Esophagus squamous epithelium (tissue), 5 donors: ENCODE measurements around the gene LRP1B. TPM values are rescaled to one million over a fixed set of nuclear protein-coding genes. Genes with fewer than 3 reads are reported as not detected.

ENCODE experiments used
- DNase-seq: peaks from one replicate; lab custom pipeline; 2025; lab: John Stamatoyannopoulos, UW
- H3K27ac ChIP-seq, 4 donors: fragments of 200-600 bp; sonication (generic); one replicate each; pipeline ENCODE4 v1.5.1; 2016 to 2019; ENCODE audit warnings: mild to moderate bottlenecking in 1 of 4
- H3K27me3 ChIP-seq, 4 donors: fragments of 200-600 bp; sonication (generic); 1 replicate in 3 of 4; 2 replicates in 1 of 4; pipeline versions ENCODE4 v1.5.1 to v1.6.0; 2017 to 2021; ENCODE audit warnings: antibody characterized with exemption in 1 of 4
- H3K36me3 ChIP-seq, 3 donors: fragments of 200-600 bp; sonication (generic); one replicate each; pipeline ENCODE4 v1.5.1; 2016 to 2019
- H3K4me1 ChIP-seq, 3 donors: fragments of 200-600 bp; sonication (generic); one replicate each; pipeline ENCODE4 v1.5.1; 2017 to 2019
- H3K4me3 ChIP-seq, 4 donors: fragments of 200-600 bp; sonication (generic); 1 replicate in 3 of 4; 2 replicates in 1 of 4; pipeline ENCODE4 v1.5.1; 2016 to 2019; ENCODE audit warnings: mild to moderate bottlenecking in 2 of 4, moderate library complexity in 1 of 4
- H3K9me3 ChIP-seq, 3 donors: fragments of 200-600 bp; sonication (generic); one replicate each; pipeline ENCODE4 v1.5.1; 2016 to 2019
- POLR2A ChIP-seq, 4 donors: fragments of 450-650 bp; IDR thresholded peaks; one replicate each; pipeline ENCODE4 v1.6.1; 2017; ENCODE audit warnings: antibody characterized with exemption in 4 of 4, mild to moderate bottlenecking in 4 of 4, moderate library complexity in 3 of 4
- WGBS, 2 donors: methylation state at CpG; one replicate each; pipeline ENCODE4 v1.1.5; 2018; 5-methylcytosine and 5-hydroxymethylcytosine counted together
- intact Hi-C: fragments of 100-400 bp; cut with DNase I; formaldehyde crosslinking; loops from one replicate; pipeline ENCODE4 v1.15.0; 2022
- total RNA-seq, 4 donors: library from RNA; depleted of rRNA; stranded (reverse); fragments of >200 nt; gene quantifications; one replicate each; pipeline ENCODE4 v1.1.0, GENCODE V29; 2016
- TF ChIP-seq, protein P1 (sequence below), 6 experiments: fragments of 450-650 bp in 4 of 6; fragments of 200-600 bp in 2 of 6; sonication (generic) in 2 of 6; IDR thresholded peaks; one replicate each; pipeline ENCODE4 v1.5.1; 2016 to 2019; ENCODE audit warnings: antibody characterized with exemption in 6 of 6, mild to moderate bottlenecking in 4 of 6, moderate library complexity in 4 of 6
- donor health status: DM: yes; HTN: yes; CAD: no.

LRP1B gene
- total RNA-seq, 4 donors from 2014 or later = 0.04 to 1.1 (median 0.23) TPM

DNA sequence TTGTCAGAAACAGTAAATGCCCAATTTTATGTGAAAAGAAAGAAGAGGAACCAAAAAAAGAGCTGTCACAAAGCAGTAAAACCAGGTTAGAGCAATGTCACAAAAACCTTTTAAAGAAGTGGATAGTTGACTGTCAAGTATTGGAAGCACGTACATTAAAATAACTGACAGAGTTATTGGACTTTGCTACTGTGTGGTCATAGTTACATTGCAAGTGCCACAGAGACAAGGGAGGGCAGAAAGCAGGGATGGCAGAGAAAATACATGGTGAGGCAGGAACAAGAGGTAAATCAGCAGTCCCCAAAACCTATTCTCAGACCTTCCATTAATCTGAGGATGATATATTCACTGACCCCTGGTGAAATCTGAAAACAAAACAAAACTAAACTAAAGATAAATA is 116.3 kb downstream of the LRP1B start:
- Histone ChIP-seq H3K27ac (no peak overlapping the region), H3K36me3 (no peaks in the 10 kb centered on the region), H3K4me3 (no peak overlapping the region), H3K9me3 (no peaks in the 10 kb centered on the region), H3K27me3 (no peaks in the 10 kb centered on the region), H3K4me1 (no peaks in the 10 kb centered on the region)
- intact Hi-C loops = no loop called here
- WGBS, 2 donors = 76 to 81% methylated on average over 1 of the region's 1 CpG
- no peak for DNase-seq
- TF ChIP-seq, protein P1, sequence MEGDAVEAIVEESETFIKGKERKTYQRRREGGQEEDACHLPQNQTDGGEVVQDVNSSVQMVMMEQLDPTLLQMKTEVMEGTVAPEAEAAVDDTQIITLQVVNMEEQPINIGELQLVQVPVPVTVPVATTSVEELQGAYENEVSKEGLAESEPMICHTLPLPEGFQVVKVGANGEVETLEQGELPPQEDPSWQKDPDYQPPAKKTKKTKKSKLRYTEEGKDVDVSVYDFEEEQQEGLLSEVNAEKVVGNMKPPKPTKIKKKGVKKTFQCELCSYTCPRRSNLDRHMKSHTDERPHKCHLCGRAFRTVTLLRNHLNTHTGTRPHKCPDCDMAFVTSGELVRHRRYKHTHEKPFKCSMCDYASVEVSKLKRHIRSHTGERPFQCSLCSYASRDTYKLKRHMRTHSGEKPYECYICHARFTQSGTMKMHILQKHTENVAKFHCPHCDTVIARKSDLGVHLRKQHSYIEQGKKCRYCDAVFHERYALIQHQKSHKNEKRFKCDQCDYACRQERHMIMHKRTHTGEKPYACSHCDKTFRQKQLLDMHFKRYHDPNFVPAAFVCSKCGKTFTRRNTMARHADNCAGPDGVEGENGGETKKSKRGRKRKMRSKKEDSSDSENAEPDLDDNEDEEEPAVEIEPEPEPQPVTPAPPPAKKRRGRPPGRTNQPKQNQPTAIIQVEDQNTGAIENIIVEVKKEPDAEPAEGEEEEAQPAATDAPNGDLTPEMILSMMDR (IDR thresholded peaks at IDR 0.05) = no peak
- TF ChIP-seq POLR2A (IDR thresholded peaks at IDR 0.05) = no peak

DNA sequence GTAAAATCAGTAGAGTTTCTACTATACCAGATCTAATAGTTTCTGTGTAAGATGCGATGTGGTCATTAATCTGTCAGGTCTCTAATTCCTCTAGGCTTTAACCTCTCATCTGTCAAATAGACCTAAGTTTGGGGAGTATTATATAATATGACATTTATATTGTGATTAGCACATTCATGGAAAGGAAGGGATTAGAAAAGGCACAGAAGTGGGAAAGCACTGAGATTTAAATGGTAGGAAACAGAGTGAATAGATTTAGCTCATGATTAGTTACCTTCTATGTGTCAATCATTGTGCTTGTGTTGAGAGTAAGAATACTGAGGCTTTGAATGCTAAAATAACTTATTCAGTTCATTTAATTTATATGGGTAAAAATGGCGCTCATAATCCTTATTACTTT is 118.0 kb downstream of the LRP1B start:
- no peak overlapping the region for H3K4me3 ChIP-seq
- H3K27me3 ChIP-seq = no peaks in the 10 kb centered on the region
- H3K36me3 ChIP-seq = no peaks in the 10 kb centered on the region
- TF ChIP-seq, protein P1 (IDR thresholded peaks at IDR 0.05) = no peak
- TF ChIP-seq POLR2A (IDR thresholded peaks at IDR 0.05) = no peak
- H3K27ac ChIP-seq = no peak overlapping the region
- intact Hi-C loops = no loop called here
- no peaks in the 10 kb centered on the region for H3K9me3 ChIP-seq
- WGBS, 2 donors = 80 to 92% methylated on average over 2 of the region's 2 CpGs
- DNase-seq = no peak
- no peaks in the 10 kb centered on the region for H3K4me1 ChIP-seq

DNA sequence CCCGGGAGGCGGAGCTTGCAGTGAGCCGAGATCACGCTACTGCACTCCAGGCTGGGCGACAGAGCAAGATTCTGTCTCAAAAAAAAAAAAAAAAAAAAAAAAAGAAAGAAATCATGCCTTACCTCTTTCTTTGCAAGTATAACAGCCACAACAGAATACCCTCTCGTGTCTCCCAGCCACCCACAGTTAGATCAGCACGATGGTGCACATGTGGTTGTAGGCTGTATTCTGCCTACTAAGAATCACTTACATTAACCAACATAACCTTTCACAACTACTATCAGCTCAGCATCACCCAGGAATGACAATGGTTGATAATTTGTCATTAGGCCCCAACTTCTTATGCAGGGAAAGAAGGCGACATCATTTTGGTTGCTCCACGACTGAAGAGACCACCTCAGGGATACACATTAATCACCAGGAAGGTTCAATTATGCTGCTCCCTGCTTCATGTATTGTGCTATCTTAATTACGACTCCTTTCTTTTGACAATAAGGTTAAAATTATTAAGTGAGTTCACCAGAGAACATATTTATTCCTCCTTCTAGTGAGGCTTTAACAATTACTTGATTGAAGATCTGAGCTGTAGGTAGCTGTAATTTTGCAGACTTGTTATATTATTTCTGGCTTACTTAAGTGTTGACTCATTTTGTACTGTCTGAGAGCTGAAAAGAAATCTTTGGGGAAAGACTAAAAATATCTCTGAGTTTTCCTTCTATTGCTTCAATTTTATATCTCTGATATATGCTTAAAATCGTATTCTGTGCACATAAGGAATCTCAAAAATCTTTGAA is 120.1 kb downstream of the LRP1B start:
- intact Hi-C loops = no loop called here
- 68 to 80% methylated on average over 8 to 11 of the region's 11 CpGs for WGBS, 2 donors

DNA sequence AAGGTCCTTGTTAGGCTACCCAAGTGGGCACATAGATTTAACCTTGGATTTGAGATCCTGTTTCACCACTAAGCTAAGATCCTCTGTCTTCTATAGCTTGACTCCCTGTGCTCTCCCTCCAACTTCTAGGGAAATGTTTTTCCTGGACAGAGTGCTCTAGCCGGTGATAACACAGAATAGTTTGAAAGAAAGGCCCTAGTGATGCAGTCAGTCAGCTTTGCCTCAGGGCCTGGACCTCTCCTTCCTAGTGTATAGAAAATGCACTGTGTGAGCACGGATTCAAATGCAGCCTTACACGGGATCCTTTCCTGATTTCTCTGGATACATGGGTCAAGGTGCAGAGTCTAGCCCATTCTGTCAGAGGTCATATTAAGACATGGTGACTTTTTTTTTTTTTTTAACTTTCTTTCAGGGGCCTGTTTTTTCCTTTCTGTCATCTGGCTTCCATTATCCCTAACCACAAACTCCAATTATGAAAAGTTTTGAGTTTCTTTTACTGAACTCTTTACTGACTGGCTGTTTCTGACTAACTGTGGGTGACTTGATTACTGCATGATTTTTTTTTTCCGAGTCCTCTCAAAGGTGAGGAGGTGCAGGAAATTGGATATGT is 122.6 kb downstream of the LRP1B start:
- no peak for TF ChIP-seq POLR2A (IDR thresholded peaks at IDR 0.05)
- TF ChIP-seq, protein P1 (IDR thresholded peaks at IDR 0.05) = no peak
- 68 to 81% methylated on average over 4 of the region's 4 CpGs for WGBS, 2 donors

More for the DNA sequence above, 120.1 kb downstream of the LRP1B start:
- H3K27me3 ChIP-seq = no peaks in the 10 kb centered on the region
- no peak for DNase-seq
- H3K27ac ChIP-seq = no peak overlapping the region
- no peaks in the 10 kb centered on the region for H3K9me3 ChIP-seq
- no peak overlapping the region for H3K4me3 ChIP-seq
- no peaks in the 10 kb centered on the region for H3K36me3 ChIP-seq
- TF ChIP-seq, protein P1 (IDR thresholded peaks at IDR 0.05) = no peak
- no peak for TF ChIP-seq POLR2A (IDR thresholded peaks at IDR 0.05)
- no peaks in the 10 kb centered on the region for H3K4me1 ChIP-seq

DNA sequence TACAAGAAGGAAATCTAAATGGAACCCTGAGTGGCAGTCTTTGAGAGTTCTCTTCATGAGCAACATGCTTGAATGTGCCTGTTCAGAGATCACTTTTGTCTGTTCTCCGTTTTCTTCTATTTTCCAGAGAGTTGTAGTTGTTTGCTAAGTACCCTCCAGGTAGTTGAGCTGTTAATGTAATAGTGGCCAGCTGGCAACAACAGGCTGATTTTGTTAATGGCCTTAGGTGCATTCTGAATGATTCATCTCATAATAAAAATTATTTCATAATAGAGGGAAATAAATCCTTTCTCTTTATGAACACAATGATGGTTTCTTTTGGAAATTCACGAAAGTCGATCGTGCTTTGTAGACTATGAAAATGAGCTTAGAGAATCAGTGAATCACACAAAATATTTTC is 136.8 kb downstream of the LRP1B start:
- Histone ChIP-seq H3K9me3 (no peaks in the 10 kb centered on the region), H3K36me3 (no peaks in the 10 kb centered on the region), H3K27me3 (no peaks in the 10 kb centered on the region), H3K4me3 (no peak overlapping the region), H3K4me1 (no peaks in the 10 kb centered on the region), H3K27ac (no peak overlapping the region)
- no peak for TF ChIP-seq POLR2A (IDR thresholded peaks at IDR 0.05)
- TF ChIP-seq, protein P1 (IDR thresholded peaks at IDR 0.05) = no peak
- intact Hi-C loops = no loop called here
- 32 to 53% methylated on average over 4 of the region's 4 CpGs for WGBS, 2 donors
- no peak for DNase-seq

More for the DNA sequence above, 122.6 kb downstream of the LRP1B start:
- no peaks in the 10 kb centered on the region for H3K9me3 ChIP-seq
- no peak overlapping the region for H3K27ac ChIP-seq
- intact Hi-C loops = no loop called here
- H3K36me3 ChIP-seq = no peaks in the 10 kb centered on the region
- no peaks in the 10 kb centered on the region for H3K27me3 ChIP-seq
- H3K4me3 ChIP-seq = no peak overlapping the region
- no peak for DNase-seq
- H3K4me1 ChIP-seq = no peaks in the 10 kb centered on the region
